H9 (cell line): ENCODE data around the gene ZNF813. TPM values are rescaled to one million over a fixed set of nuclear protein-coding genes. Genes with fewer than 3 reads are reported as not detected.

ENCODE experiments used
- DNase-seq: peaks from one replicate; pipeline ENCODE4 v3.0.0-alpha.2; 2017
- H2AFZ ChIP-seq: one replicate; pipeline ENCODE4 v1.6.1; 2013; ENCODE audit warnings: mild to moderate bottlenecking, low read length, control low read depth, moderate library complexity
- H2AK5ac ChIP-seq: 2 replicates; pipeline ENCODE4 v1.6.1; 2013; ENCODE audit warnings: low read length, control low read depth, mixed read lengths; ENCODE audit not compliant: insufficient read length
- H2BK120ac ChIP-seq: one replicate; pipeline ENCODE4 v1.6.1; 2013; ENCODE audit warnings: low read depth, mild to moderate bottlenecking, low read length, control low read depth, inconsistent platforms; ENCODE audit not compliant: poor library complexity, severe bottlenecking
- H2BK12ac ChIP-seq: 2 replicates; pipeline ENCODE4 v1.6.1; 2013; ENCODE audit warnings: low read length, control low read depth, mixed read lengths, low read depth; ENCODE audit not compliant: insufficient read length
- H2BK15ac ChIP-seq: 2 replicates; pipeline ENCODE4 v1.6.1; 2013; ENCODE audit warnings: low read depth, low read length, control low read depth
- H2BK20ac ChIP-seq: one replicate; pipeline ENCODE4 v1.6.1; 2013; ENCODE audit warnings: low read depth, mild to moderate bottlenecking, low read length, control low read depth, inconsistent platforms; ENCODE audit not compliant: poor library complexity, severe bottlenecking
- H2BK5ac ChIP-seq: 2 replicates; pipeline ENCODE4 v1.6.1; 2013; ENCODE audit warnings: low read length, control low read depth, mixed read lengths; ENCODE audit not compliant: insufficient read length
- H3K14ac ChIP-seq: 2 replicates; pipeline ENCODE4 v1.6.1; 2013; ENCODE audit warnings: low read length, control low read depth; ENCODE audit not compliant: insufficient read depth
- H3K18ac ChIP-seq: 2 replicates; pipeline ENCODE4 v1.6.1; 2013; ENCODE audit warnings: low read depth, mild to moderate bottlenecking, mixed read lengths, low read length, control low read depth; ENCODE audit not compliant: insufficient read length
- H3K23ac ChIP-seq: 2 replicates; pipeline ENCODE4 v1.6.1; 2013; ENCODE audit warnings: low read length, control low read depth, mixed read lengths, low read depth; ENCODE audit not compliant: insufficient read length
- H3K23me2 ChIP-seq: 2 replicates; pipeline ENCODE4 v1.6.1; 2013; ENCODE audit warnings: low read depth, mild to moderate bottlenecking, mixed read lengths, low read length, control low read depth; ENCODE audit not compliant: insufficient read length, poor library complexity, severe bottlenecking
- H3K27ac ChIP-seq: 2 replicates; pipeline ENCODE4 v1.5.1; 2013; ENCODE audit warnings: low read length, control low read depth, mixed read lengths, low read depth; ENCODE audit not compliant: insufficient read length
- H3K27me3 ChIP-seq: 2 replicates; pipeline ENCODE4 v1.6.1; 2013; ENCODE audit warnings: low read length, control low read depth, inconsistent platforms; ENCODE audit not compliant: insufficient read depth
- H3K4ac ChIP-seq: 2 replicates; pipeline ENCODE4 v1.6.1; 2013; ENCODE audit warnings: low read depth, mild to moderate bottlenecking, control low read depth, inconsistent platforms, low read length, moderate library complexity
- H3K4me1 ChIP-seq: 2 replicates; pipeline ENCODE4 v1.6.1; 2013; ENCODE audit warnings: low read length, control low read depth, inconsistent platforms; ENCODE audit not compliant: insufficient read depth
- H3K4me2 ChIP-seq: 2 replicates; pipeline ENCODE4 v1.6.1; 2013; ENCODE audit warnings: low read length, control low read depth, mixed read lengths; ENCODE audit not compliant: insufficient read length, insufficient read depth
- H3K56ac ChIP-seq: 2 replicates; pipeline ENCODE4 v1.6.1; 2013; ENCODE audit warnings: low read depth, mild to moderate bottlenecking, mixed read lengths, low read length, control low read depth; ENCODE audit not compliant: insufficient read length
- H3K79me1 ChIP-seq: 2 replicates; pipeline ENCODE4 v1.6.1; 2013; ENCODE audit warnings: low read depth, mild to moderate bottlenecking, moderate library complexity, low read length, control low read depth, inconsistent platforms; ENCODE audit not compliant: insufficient read depth, poor library complexity, severe bottlenecking
- H3K79me2 ChIP-seq: 2 replicates; pipeline ENCODE4 v1.6.1; 2013; ENCODE audit warnings: low read length, control low read depth, inconsistent platforms; ENCODE audit not compliant: insufficient read depth
- H3K9ac ChIP-seq: 2 replicates; pipeline ENCODE4 v1.6.1; 2013; ENCODE audit warnings: low read length, control low read depth, mixed read lengths; ENCODE audit not compliant: insufficient read length; ENCODE audit errors: extremely low read depth
- H3K9me3 ChIP-seq: one replicate; pipeline ENCODE4 v1.6.1; 2013; ENCODE audit warnings: low read depth, low read length, inconsistent platforms; ENCODE audit not compliant: control insufficient read depth
- H3T11ph ChIP-seq: one replicate; pipeline ENCODE4 v1.6.1; 2013; ENCODE audit warnings: mild to moderate bottlenecking, low read length, control low read depth, inconsistent platforms
- H4K20me1 ChIP-seq: one replicate; pipeline ENCODE4 v1.6.1; 2013; ENCODE audit not compliant: control insufficient read depth, insufficient read length, insufficient read depth
- H4K5ac ChIP-seq: 2 replicates; pipeline ENCODE4 v1.6.1; 2013; ENCODE audit warnings: low read depth, mild to moderate bottlenecking, mixed read lengths, low read length, control low read depth; ENCODE audit not compliant: insufficient read length
- H4K8ac ChIP-seq: replicated peaks from 2 replicates; pipeline ENCODE4 v1.6.1; 2013; ENCODE audit warnings: low read length, control low read depth, mixed read lengths, low read depth; ENCODE audit not compliant: insufficient read length
- H4K91ac ChIP-seq: 2 replicates; pipeline ENCODE4 v1.6.1; 2013; ENCODE audit warnings: low read depth, mild to moderate bottlenecking, moderate library complexity, mixed read lengths, low read length, control low read depth; ENCODE audit not compliant: insufficient read length
- H3K27ac Mint-ChIP-seq, 3 experiments: 2 replicates in 2 of 3; 3 replicates in 1 of 3; pipeline ENCODE4 v1.8.0; 2020 to 2021; ENCODE audit warnings: mixed read lengths in 3 of 3, mild to moderate bottlenecking in 1 of 3, moderate library complexity in 1 of 3
- H3K27me3 Mint-ChIP-seq: 2 replicates; pipeline ENCODE4 v1.8.0; 2021; ENCODE audit warnings: low read depth, mild to moderate bottlenecking, moderate library complexity, mixed read lengths
- H3K36me3 Mint-ChIP-seq, 3 experiments: 2 replicates in 2 of 3; 3 replicates in 1 of 3; pipeline ENCODE4 v1.8.0; 2020 to 2021; ENCODE audit warnings: low read depth in 3 of 3, mixed read lengths in 3 of 3; ENCODE audit not compliant: insufficient read depth in 1 of 3
- H3K4me1 Mint-ChIP-seq, 2 experiments: 2 replicates each; pipeline ENCODE4 v1.8.0; 2020; ENCODE audit warnings: mixed read lengths in 2 of 2
- H3K4me3 Mint-ChIP-seq, 2 experiments: 2 replicates in 1 of 2; 3 replicates in 1 of 2; pipeline ENCODE4 v1.8.0; 2020 to 2021; ENCODE audit warnings: mild to moderate bottlenecking in 2 of 2, mixed read lengths in 2 of 2, moderate library complexity in 1 of 2
- H3K9me3 Mint-ChIP-seq, 2 experiments: 2 replicates in 1 of 2; 3 replicates in 1 of 2; pipeline ENCODE4 v1.8.0; 2020; ENCODE audit warnings: mild to moderate bottlenecking in 2 of 2, mixed read lengths in 2 of 2, moderate library complexity in 1 of 2
- WGBS: extraction: QIAGEN DNeasy Blood & Tissue Kit; methylation state at CpG from one replicate; pipeline ENCODE4 v1.1.7; 2013; ENCODE audit warnings: missing lambda C conversion rate, low lambda C conversion rate, mixed read lengths; ENCODE audit not compliant: insufficient read length; ENCODE audit errors: extremely low coverage; 5-methylcytosine and 5-hydroxymethylcytosine counted together
- total RNA-seq: library from RNA; stranded (reverse); gene quantifications from 2 replicates; pipeline ENCODE4 v1.2.1, GENCODE V29; 2021
- TF ChIP-seq, protein P1 (sequence below): fragments of 200-600 bp; sonication (generic); conservative IDR thresholded peaks from 3 replicates; pipeline ENCODE4 v1.8.0; 2021; ENCODE audit warnings: antibody characterized with exemption, mild to moderate bottlenecking

The ZNF813 gene
- total RNA-seq, 1 experiment from 2014 or later, result 17.3 TPM

GRCh38 chr19:53541971-53542370, 74.4 kb downstream of the ZNF813 start:
- Mint-ChIP-seq H3K4me1 (peaks cover 0 to 7% of the 10 kb centered on the region in 2 experiments; a peak in 2 of 4 replicates), H3K27me3 (no peaks in the 10 kb centered on the region; the same call in 1 of the 2 replicates), H3K4me3 (no peak overlapping the region), H3K36me3 (peaks cover 19 to 70% (median 57%) of the 10 kb centered on the region in 3 experiments), H3K27ac (no peak overlapping the region), H3K9me3 (no peaks in the 10 kb centered on the region)
- no peaks in the 10 kb centered on the region for H3K79me2 ChIP-seq
- H3K27me3 ChIP-seq, result no peaks in the 10 kb centered on the region
- H4K8ac ChIP-seq, result no peak overlapping the region
- no peaks in the 10 kb centered on the region for H3K23me2 ChIP-seq
- H3K9ac ChIP-seq, result no peak overlapping the region
- no peak overlapping the region for H3K14ac ChIP-seq
- H4K20me1 ChIP-seq, result no peaks in the 10 kb centered on the region
- H3K18ac ChIP-seq, result no peak overlapping the region
- no peak for DNase-seq
- H2BK5ac ChIP-seq, result no peak overlapping the region
- H2AFZ ChIP-seq, result no peak overlapping the region
- H3K79me1 ChIP-seq, result no peaks in the 10 kb centered on the region
- no peak overlapping the region for H2AK5ac ChIP-seq
- TF ChIP-seq, protein P1, sequence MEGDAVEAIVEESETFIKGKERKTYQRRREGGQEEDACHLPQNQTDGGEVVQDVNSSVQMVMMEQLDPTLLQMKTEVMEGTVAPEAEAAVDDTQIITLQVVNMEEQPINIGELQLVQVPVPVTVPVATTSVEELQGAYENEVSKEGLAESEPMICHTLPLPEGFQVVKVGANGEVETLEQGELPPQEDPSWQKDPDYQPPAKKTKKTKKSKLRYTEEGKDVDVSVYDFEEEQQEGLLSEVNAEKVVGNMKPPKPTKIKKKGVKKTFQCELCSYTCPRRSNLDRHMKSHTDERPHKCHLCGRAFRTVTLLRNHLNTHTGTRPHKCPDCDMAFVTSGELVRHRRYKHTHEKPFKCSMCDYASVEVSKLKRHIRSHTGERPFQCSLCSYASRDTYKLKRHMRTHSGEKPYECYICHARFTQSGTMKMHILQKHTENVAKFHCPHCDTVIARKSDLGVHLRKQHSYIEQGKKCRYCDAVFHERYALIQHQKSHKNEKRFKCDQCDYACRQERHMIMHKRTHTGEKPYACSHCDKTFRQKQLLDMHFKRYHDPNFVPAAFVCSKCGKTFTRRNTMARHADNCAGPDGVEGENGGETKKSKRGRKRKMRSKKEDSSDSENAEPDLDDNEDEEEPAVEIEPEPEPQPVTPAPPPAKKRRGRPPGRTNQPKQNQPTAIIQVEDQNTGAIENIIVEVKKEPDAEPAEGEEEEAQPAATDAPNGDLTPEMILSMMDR, result no peak
- H3T11ph ChIP-seq, result no peak overlapping the region
- H3K27ac ChIP-seq, result no peak overlapping the region
- no peak overlapping the region for H3K4ac ChIP-seq
- no peak overlapping the region for H3K4me2 ChIP-seq
- H2BK20ac ChIP-seq, result no peak overlapping the region
- no peak overlapping the region for H3K56ac ChIP-seq
- no peaks in the 10 kb centered on the region for H3K9me3 ChIP-seq
- no peaks in the 10 kb centered on the region for H3K4me1 ChIP-seq
- no peak overlapping the region for H2BK120ac ChIP-seq
- H2BK15ac ChIP-seq, result no peak overlapping the region
- H4K5ac ChIP-seq, result no peak overlapping the region
- WGBS, result no CpG with 5 or more reads among the region's 1 CpG
- no peak overlapping the region for H2BK12ac ChIP-seq
- H3K23ac ChIP-seq, result no peak overlapping the region
- H4K91ac ChIP-seq, result no peak overlapping the region
